ENCODE data around the gene NAPSA. TPM values are rescaled to one million over a fixed set of nuclear protein-coding genes. Genes with fewer than 3 reads are reported as not detected.

The NAPSA gene
- total and polyA plus RNA-seq, 2 donors (not counting 3 experiments of a cell fraction or from before 2014, with no cell fraction given), result 0.19 TPM; not detected in 1

- H3K79me2 ChIP-seq (ENCODE audit: control insufficient read depth, insufficient read depth, low read length), result no peaks in the 10 kb centered on the region
- ChIA-PET CTCF (interaction anchor here (0.9 to 1.0 kb wide), 2 partner anchors 69 to 72 kb away, joined by 3 to 5 read pairs; no protein-coding TSS in a partner anchor), POLR2A (no interaction called here)
- no peak for TF ChIP-seq POLR2AphosphoS5 (IDR thresholded peaks at IDR 0.05; ENCODE audit: insufficient read depth, low read depth, low read length)
- H3K4me2 ChIP-seq (ENCODE audit: insufficient read depth, low read length), result no peak overlapping the region
- H3K4me1 ChIP-seq (ENCODE audit: control insufficient read depth, extremely low read depth, insufficient read depth, low read length), result peaks cover 2% of the 10 kb centered on the region
- BruUV-seq (replicated peaks), result no TSS peak
- H3K36me3 ChIP-seq (ENCODE audit: control insufficient read depth in 2 of 2, extremely low read depth in 1 of 2, insufficient read depth in 2 of 2, low read length in 2 of 2), result no peaks in the 10 kb centered on the region
- H2AFZ ChIP-seq (ENCODE audit: low read depth, low read length), result no peak overlapping the region
- H3K4me3 ChIP-seq (replicated peaks in 1 of 3; ENCODE audit: insufficient read depth in 1 of 3, low read depth in 1 of 3, low read length in 3 of 3), result no peak overlapping the region
- peaks cover 21% of the 10 kb centered on the region in 2 experiments for H3K27me3 ChIP-seq (ENCODE audit: control insufficient read depth in 2 of 2, insufficient read depth in 2 of 2, low read length in 2 of 2)
- DNase-seq (ENCODE audit: low read depth, low spot score) (no peak), FAIRE-seq (no peak)
- H3K27ac ChIP-seq (ENCODE audit: insufficient read depth, low read depth, low read length), result no peak overlapping the region
- dilution Hi-C loops (cut with MboI; ENCODE audit: extremely low pct_ligation_motif_present, low sequenced_read_pairs), result no loop called here
- no peaks in the 10 kb centered on the region for H3K9me3 ChIP-seq (replicated peaks; ENCODE audit: control insufficient read depth, insufficient read depth, low read length)
- H3K9ac ChIP-seq (replicated peaks; ENCODE audit: extremely low read depth, insufficient read depth, low read length), result no peak overlapping the region
- no peaks in the 10 kb centered on the region for H3K9me1 ChIP-seq (replicated peaks; ENCODE audit: control insufficient read depth, extremely low read depth, insufficient read depth, low read length)
- no peaks in the 10 kb centered on the region for H4K20me1 ChIP-seq (replicated peaks; ENCODE audit: control insufficient read depth, extremely low read depth, insufficient read depth, low read length)
- intact Hi-C loops (cut with micrococcal nuclease), result no loop called here
Measured at GRCh38 chr19:50324331-50324730, 41.1 kb downstream of the NAPSA start.

GRCh38 chr19:50323782-50324133 lies 41.7 kb downstream of the NAPSA start:
- dilution Hi-C loops (cut with MboI; ENCODE audit: extremely low pct_ligation_motif_present, low sequenced_read_pairs), result no loop called here
- intact Hi-C loops (cut with micrococcal nuclease), result no loop called here
- no TSS peak for BruUV-seq (replicated peaks)
- H4K20me1 ChIP-seq (replicated peaks; ENCODE audit: control insufficient read depth, extremely low read depth, insufficient read depth, low read length), result no peaks in the 10 kb centered on the region
- FAIRE-seq (no peak), DNase-seq (ENCODE audit: low read depth, low spot score) (no peak)
- no peaks in the 10 kb centered on the region for H3K36me3 ChIP-seq (ENCODE audit: control insufficient read depth in 2 of 2, extremely low read depth in 1 of 2, insufficient read depth in 2 of 2, low read length in 2 of 2)
- H3K4me1 ChIP-seq (ENCODE audit: control insufficient read depth, extremely low read depth, insufficient read depth, low read length), result peaks cover 2% of the 10 kb centered on the region
- H3K79me2 ChIP-seq (ENCODE audit: control insufficient read depth, insufficient read depth, low read length), result no peaks in the 10 kb centered on the region
- H3K9me1 ChIP-seq (replicated peaks; ENCODE audit: control insufficient read depth, extremely low read depth, insufficient read depth, low read length), result no peaks in the 10 kb centered on the region
- CTCF ChIA-PET, result interaction anchor here (0.9 to 1.0 kb wide), 2 partner anchors 69 to 71 kb away, joined by 3 to 5 read pairs; no protein-coding TSS in a partner anchor
- no peak overlapping the region for H3K27ac ChIP-seq (ENCODE audit: insufficient read depth, low read depth, low read length)
- TF ChIP-seq CTCF (IDR thresholded peaks at IDR 0.05; ENCODE audit: extremely low read depth in 1 of 2, insufficient read depth in 1 of 2, low read depth in 1 of 2, low read length in 2 of 2) (no peak), GATA2 (IDR thresholded peaks at IDR 0.05; ENCODE audit: insufficient read depth, insufficient read length, low read depth, low read length) (no peak), JUN (IDR thresholded peaks at IDR 0.05; ENCODE audit: borderline replicate concordance, insufficient read depth, insufficient read length, low read depth) (no peak), FOS (IDR thresholded peaks at IDR 0.05; ENCODE audit: borderline replicate concordance, insufficient read depth, low read length) (no peak), EZH2 (IDR thresholded peaks at IDR 0.05; ENCODE audit: borderline replicate concordance, low read depth, low read length, severe bottlenecking) (no peak), POLR2A (IDR thresholded peaks at IDR 0.05; ENCODE audit: low read depth, low read length) (no peak), POLR2AphosphoS5 (IDR thresholded peaks at IDR 0.05; ENCODE audit: insufficient read depth, low read depth, low read length) (no peak), MYC (IDR thresholded peaks at IDR 0.05; ENCODE audit: low read depth, low read length) (no peak), MAX (IDR thresholded peaks at IDR 0.05; ENCODE audit: insufficient read depth, insufficient read length) (no peak)
- no peak overlapping the region for H3K9ac ChIP-seq (replicated peaks; ENCODE audit: extremely low read depth, insufficient read depth, low read length)
- H3K4me2 ChIP-seq (ENCODE audit: insufficient read depth, low read length), result no peak overlapping the region
- H3K4me3 ChIP-seq (replicated peaks in 1 of 3; ENCODE audit: insufficient read depth in 1 of 3, low read depth in 1 of 3, low read length in 3 of 3), result no peak overlapping the region
- H2AFZ ChIP-seq (ENCODE audit: low read depth, low read length), result no peak overlapping the region
- H3K9me3 ChIP-seq (replicated peaks; ENCODE audit: control insufficient read depth, insufficient read depth, low read length), result no peaks in the 10 kb centered on the region
- POLR2A ChIA-PET, result no interaction called here
- H3K27me3 ChIP-seq (ENCODE audit: control insufficient read depth in 2 of 2, insufficient read depth in 2 of 2, low read length in 2 of 2), result peaks cover 21% of the 10 kb centered on the region in 2 experiments

Data from endothelial cell of umbilical vein (primary cell).